Measurements from ENCODE around the gene CLCN5.

CLCN5 gene

DNA sequence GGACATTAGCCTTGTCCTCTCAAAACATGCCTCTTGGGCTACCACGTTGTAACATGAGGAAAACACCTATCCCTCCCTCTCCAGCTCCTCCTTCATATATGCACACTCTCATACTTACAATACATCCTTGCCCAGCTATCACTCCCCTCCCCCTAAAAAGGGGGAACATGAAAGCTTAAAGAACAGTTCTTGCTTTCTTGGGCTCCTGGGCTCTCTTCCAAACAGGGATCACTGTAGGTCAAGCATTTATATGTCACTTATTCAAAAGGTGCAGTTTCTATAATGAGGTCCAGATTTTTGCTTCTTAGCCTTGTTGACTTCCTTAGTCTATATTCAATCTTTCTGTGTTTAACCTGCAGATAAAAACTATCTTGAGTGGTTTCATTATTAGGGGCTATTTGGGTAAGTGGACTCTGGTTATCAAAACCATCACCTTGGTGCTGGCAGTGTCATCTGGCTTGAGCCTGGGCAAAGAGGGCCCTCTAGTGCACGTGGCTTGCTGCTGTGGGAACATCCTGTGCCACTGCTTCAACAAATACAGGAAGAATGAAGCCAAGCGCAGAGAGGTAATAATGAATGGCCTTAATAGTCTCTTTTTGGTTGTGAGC lies 159.0 kb downstream of the CLCN5 start:
- no peak for DNase-seq (ENCODE audit: low read depth in 2 of 2)

DNA sequence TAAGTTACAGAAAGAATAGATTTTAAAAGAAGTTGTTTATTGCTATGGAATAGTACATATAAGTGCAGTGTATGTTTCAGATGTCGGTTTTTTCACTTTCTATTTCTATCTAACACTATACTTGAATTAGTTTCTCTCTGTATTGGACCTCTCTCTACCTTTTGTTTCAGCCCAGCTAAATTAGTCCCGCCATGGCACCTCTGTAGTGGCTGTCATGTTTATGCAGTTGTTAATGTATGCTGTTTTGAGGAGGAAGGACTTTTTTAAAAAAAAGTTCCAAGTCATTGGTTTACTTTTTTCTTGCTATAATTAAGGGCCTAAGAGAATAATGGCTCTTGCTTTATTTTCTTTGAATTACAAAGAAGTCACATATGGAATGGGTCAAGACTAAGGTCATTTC lies 160.3 kb downstream of the CLCN5 start:
- no peak for DNase-seq (ENCODE audit: low read depth in 2 of 2)

DNA sequence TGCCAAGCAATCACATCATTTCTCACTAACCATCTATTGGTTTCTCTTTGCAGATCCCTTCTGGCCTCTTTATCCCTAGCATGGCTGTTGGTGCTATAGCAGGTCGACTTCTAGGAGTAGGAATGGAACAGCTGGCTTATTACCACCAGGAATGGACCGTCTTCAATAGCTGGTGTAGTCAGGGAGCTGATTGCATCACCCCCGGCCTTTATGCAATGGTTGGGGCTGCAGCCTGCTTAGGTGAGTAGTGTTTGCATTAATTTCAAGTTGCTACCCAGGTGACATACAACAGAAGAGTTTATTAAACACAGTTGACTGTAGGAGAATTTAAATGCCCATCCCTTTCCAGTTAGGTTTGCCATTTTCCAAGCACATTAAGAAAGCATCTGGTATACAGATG lies 166.2 kb downstream of the CLCN5 start:
- no peak for DNase-seq (ENCODE audit: low read depth in 2 of 2)

DNA sequence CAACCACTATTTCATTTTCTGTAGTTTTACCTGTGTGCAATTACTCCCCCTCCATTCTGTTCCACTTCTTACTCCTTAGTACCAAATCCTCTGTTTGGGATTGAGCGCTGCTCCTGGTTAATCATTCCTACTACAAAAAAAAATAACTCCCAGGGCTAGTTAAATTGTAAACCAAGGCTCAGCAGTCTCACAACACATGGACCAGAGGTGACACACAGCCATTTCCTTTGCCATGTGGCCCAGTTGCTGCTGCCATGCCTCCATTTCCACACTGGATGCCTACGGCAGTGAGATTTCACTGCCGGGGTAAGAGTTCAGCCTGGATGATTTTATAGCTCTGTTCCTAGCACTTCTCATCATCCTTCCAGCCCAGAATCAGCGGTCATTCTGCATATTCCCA lies 171.2 kb downstream of the CLCN5 start:
- no peak for DNase-seq (ENCODE audit: low read depth in 2 of 2)

DNA sequence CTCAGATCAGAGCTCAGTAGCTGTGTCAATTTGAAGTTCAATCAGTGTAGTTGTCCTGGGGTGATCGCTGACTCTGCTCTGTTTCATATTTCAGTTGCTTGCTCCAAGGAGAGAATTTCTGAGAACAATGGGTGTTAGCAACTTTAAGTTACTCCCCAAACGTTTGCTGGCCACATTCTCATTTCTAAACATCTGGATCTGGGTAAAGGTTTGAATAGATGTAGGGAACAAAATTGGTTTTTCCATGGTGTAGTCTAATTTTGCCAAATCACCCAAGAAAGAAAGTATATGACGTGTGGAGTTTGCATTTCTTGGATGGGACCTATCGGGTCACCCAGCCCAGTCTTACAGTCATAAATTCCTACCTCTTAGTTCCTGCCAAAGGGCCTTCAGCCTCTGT lies 174.7 kb downstream of the CLCN5 start:
- DNase-seq (ENCODE audit: low read depth in 2 of 2), result no peak

DNA sequence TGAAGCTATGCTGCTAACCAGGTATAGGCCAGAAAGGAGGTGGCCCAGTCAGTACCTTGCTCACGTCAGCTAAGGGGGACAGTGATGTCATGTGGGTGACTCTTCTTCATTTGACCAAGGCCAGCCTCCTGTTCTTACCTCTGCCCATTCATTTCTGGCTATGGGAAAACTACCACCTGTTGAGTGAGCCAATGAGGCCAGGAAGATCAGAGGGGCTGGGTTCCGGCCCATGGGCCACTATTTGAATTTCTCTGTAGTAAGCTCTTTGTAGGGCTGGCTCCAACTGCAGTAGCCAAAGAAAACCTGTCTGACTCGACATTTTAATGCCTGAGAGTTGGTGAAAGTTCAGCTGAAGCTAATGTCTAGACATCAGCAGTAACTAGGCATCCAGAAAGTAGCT lies 175.8 kb downstream of the CLCN5 start:
- no peak for DNase-seq (ENCODE audit: low read depth in 2 of 2)

DNA sequence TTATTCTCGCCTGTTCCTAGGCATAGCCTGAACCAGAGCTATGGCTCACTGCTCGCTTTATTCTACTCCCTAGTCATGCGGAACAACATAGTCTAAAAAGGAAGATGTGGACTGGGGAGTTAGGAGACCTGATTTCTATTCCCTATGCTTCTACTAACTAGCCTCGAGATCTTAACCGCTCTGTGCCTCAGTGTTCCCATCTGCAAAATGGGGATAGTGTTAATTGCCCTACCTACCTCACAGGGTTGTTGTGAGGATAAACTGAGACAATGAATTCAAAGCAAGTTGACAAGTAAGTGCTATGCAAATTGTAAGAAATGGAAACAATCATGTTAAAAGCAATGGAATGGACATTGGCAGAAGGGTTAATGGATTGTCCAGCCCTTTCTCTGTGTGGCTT lies 176.4 kb downstream of the CLCN5 start:
- no peak for DNase-seq (ENCODE audit: low read depth in 2 of 2)

DNA sequence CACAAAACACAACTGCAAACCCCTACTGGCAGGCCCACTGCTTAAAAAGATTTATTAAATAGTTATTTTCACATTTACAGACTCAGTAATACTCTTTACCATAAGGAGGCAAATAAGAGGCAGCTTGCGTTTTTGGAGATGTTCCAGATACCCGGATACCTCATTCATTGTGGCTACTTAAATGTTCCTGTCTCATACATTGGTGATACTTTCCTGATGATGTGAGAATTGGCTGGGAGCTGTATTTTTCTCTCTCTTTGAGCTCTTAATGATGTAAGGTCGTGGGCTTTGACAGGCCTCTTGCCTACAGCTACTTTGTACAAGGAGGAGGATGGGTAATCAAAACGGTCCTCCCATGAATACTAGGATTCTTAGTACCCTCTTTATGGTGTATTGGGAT lies 176.9 kb downstream of the CLCN5 start:
- no peak for DNase-seq (ENCODE audit: low read depth in 2 of 2)

DNA sequence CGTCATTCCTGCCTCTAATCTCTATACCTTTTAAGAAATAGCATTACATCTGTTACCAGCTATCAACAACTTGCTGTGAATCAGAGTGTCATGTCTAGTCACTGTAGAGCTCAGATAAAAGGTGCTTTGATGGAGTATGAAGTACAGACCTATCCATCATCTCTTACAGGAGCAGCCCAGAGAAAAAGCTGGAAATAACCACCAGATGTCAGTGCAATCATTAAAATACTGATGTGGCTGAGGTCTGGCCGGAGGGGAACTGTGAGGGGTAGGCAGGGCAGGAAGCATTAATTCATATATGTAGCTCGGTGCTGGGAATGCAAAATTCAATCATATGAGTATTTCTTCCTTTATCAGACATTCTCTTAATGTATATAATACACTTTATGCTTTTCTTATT lies 177.8 kb downstream of the CLCN5 start:
- no peak for DNase-seq (ENCODE audit: low read depth in 2 of 2)

DNA sequence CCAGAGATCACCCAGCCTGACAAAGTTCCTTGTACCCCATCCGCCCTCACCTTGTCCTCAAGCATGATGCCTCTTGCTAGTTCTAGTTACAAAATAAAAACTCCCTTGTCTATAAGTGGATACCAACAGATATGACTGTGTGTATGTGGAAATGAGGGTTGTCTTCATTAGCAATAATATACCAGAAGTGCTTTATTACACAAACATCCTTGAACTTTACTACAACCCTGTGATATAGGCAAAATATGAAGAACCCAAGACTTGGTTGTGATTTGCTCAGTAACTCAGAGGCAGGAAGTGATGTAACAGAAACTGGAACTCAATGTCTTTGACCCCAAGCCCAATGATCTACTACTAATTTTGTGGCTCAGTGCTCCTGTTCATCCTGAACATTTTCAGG lies 180.8 kb downstream of the CLCN5 start:
- DNase-seq (ENCODE audit: low read depth in 2 of 2), result no peak

DNA sequence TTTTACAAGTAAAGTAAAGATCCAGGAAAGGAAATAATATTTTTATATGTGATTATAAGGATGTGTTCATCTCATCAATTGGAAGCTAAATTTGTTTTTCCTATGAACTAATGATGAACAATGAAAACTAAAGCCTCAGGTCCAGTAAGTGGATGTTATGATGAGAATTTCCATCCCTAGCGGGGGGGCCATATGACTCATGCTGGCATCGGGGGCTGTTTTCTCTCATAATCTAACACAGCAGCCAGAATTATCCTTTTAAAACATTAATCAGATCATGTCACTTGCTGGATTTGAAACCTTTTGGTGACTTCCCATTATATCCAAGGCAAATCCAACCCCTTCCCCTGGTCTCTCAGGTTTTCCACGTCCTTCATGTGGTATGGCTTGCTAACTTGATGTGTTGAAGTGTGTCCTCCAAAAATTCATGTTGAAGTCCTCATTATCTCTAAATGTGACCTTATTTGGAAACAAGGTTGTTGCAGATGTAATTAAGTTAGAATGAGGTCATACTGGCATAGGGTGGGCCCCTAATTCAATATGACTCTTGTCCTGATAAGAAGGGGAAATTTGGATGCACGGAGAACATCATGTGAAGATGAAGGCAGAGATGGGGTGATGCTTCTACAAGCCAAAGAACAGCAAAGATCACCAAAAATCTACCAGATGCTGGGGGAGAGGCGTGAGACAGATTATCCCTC lies 181.6 kb downstream of the CLCN5 start:
- DNase-seq (ENCODE audit: low read depth in 2 of 2), result no peak

DNA sequence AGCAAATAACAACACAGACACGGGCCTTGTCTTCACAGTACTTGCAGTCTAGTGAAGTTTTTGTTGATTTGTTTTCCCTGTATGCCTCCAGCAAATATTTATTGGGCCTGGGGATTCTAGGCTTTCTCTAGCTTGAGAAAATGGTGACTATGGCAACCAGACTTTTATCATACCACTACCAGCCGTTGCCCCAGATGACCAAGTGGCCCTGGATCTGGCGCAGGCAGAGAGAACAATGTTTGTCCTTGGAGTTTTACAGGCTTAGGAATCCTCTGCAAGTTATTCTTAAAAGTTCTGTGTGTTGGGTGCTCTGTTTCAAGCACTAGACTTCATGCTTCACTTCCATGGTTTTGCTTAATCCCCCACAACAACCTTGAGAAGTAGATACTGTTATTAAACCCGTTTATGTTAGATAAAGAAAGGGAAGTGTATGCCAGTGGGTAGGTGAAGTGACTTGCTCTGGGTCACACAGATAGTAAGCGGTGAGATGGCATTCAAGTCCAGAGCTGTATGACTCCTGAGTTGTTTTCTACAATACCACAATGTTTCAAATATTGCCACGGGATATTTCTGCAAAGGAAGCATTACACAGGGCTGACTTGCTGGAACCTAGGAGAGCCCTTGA lies 183.8 kb downstream of the CLCN5 start:
- no peak for DNase-seq (ENCODE audit: low read depth in 2 of 2)

DNA sequence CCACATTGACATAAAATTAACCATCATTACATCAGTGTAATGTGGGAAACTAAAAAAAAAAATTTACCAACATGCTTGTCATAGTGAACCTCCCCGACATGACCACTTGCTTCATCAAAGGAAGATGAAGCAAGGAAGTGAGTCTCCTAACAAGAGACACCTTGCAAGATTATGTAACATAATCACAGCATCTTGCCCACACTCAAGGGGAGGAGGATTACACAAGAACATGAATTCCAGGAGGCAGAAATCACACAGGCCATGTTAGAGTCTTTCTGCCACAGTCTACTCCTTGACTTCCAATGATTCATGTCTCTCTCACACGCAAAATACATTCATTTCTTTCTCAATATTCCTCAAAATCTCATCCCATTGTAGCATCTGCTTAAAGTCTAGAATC lies 185.1 kb downstream of the CLCN5 start:
- no peak for DNase-seq (ENCODE audit: low read depth in 2 of 2)

DNA sequence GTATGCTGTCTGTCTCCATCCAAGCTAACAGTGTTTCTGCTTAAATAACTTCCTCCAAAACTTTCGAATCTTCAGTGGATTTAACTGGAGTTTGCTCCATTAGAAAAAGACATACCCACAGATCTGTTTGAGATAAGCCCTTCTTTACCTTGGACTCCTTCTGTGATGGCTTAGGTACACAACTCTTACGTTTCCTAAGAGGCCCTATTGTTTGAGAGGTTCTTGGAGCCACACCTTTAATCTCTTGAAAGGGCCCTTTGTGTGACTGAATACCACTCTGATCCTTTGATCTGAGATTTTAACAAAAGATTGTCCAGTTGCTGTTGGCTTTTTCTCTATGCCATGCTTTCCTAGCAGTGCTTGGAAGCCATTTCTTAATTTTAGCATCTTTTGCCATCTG lies 185.9 kb downstream of the CLCN5 start:
- no peak for DNase-seq (ENCODE audit: low read depth in 2 of 2)

DNA sequence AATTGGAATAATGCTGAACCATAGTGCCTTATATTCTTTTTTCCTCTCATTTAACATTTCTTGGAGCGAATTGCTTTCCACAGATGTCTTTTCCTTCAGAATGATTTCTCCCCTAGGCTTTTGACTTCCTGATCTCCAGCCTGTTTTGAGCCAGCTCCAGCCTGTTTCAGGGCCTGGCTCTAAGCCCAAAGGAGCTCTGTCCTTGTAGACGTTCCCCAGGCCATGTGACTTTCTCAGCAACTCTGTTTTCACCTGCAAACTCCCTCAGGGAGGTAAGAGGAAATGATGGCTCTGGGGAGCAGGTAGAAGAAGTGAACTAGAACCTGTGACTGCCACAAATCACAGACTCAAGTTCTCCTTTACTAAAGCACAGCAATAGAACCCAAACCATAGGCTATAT lies 189.3 kb downstream of the CLCN5 start:
- DNase-seq (ENCODE audit: low read depth in 2 of 2), result no peak

DNA sequence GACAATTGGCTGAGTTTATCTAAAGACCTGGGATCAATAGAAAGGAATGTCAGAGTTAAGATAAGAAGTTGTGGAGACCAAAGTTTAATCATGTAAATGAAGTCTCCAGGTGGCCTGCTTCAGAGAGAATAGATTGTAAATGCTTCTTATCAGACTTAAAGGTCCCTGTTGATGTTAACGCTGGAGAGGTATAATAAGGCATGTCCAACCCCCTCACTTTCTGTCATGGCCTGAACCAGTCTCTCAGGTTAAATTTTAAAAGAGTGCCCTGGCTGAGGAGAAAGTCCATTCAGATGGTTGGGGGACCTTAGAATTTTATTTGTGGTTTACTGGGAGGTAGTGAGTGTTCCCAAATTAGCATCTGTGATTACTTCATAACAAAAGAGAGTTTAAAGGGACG lies 191.7 kb downstream of the CLCN5 start:
- DNase-seq (ENCODE audit: low read depth in 2 of 2), result no peak

DNA sequence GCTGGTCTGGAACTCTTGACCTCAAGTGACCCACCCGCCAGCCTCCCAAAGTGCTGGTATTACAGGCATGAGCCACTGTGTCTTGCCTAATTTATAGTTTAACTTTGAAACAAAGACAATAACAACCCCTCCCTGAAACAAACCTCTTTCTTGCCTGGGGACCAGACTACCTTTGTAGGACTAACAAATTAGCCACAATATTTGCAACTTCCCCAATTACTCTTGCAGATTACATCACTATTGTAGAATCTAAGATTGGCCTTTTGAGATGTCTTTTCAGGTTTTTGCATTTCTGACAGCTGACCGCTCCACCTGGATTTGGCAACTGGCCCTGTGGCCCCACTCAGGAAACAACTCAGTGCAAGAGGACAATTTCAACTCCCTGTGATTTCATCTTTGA lies 193.6 kb downstream of the CLCN5 start:
- no peak for DNase-seq (ENCODE audit: low read depth in 2 of 2)

DNA sequence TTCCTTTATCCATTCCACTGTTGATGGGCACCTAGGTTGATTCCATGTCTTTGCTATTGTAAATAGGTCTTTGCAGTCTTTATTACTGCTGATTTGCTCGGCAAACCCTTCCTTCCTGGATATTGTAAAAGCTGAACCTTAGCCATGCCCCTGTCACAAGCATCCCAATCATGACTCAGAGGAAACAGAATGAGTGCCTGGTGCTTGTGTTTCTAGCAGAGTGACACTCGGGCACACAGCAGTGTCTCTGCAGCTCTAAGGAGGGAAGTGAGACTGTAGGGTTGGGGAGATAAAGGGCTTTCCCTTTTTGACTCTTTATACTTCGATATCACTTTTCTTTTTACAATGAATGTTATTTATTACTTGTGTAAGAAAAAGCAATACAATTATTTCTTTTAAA lies 195.1 kb downstream of the CLCN5 start:
- DNase-seq (ENCODE audit: low read depth in 2 of 2), result no peak

DNA sequence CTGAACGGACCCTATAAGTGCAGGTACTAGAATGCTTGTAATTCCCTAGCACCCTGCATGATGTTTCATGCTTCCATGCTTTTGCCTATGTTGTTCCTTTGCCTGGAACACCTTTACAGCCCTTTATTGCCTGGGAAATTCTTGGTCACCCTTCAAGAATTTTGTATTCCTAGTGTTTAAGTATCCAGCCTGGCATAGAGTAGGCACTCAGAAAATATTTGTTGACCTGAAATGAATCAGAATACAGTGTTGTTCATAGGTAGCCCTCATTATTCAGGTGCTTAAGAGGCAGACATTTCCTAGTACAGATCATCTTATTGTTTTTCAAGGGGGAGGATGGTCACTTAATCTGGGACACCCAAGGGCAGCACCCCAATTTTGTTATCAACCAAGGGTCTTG lies 203.1 kb downstream of the CLCN5 start:
- DNase-seq (ENCODE audit: low read depth in 2 of 2), result no peak

DNA sequence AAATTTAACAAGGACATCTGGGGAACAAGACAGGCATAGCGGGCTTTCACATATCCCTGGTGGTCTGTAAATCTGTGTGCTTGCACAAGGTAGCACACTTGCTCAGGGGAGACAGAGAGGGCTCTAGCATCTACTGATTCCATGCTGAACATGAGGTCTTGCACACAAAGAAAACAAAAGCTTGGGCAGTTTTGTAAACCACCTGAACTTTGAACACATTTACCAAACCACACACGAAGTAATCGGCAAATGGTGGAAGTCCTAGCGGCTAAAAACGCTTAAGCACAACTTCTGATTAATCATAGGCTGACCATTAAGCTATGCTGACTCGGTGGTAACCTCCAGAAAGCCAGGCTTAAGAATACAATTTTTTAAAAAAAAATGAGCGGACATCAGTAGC lies 225.6 kb downstream of the CLCN5 start:
- no peak for DNase-seq (ENCODE audit: low read depth in 2 of 2)

All from stimulated activated CD4-positive, alpha-beta T cell treated with anti-CD3 and anti-CD28 coated beads, Interleukin-12 subunit alpha, Interleukin-12 subunit beta, amount 100 ng/mL, for 24 hours (primary cell).